ENCODE data around the gene SNX25. TPM values are rescaled to one million over a fixed set of nuclear protein-coding genes. Genes with fewer than 3 reads are reported as not detected.

Gene SNX25
- total RNA-seq, 1 donor from 2014 or later, result 29.5 TPM

- H3K79me2 ChIP-seq (ENCODE audit: insufficient read depth, low read length), result no peaks in the 10 kb centered on the region
- Mint-ChIP-seq H3K27me3 (ENCODE audit: low read depth, unreplicated experiment) (no peaks in the 10 kb centered on the region), H3K4me1 (ENCODE audit: low read depth, unreplicated experiment) (peaks cover 27% of the 10 kb centered on the region), H3K9me3 (ENCODE audit: unreplicated experiment) (peaks cover 2% of the 10 kb centered on the region), H3K27ac (ENCODE audit: unreplicated experiment) (peak overlapping the region; percentile 95), H3K36me3 (ENCODE audit: low read depth, unreplicated experiment) (peaks cover 7% of the 10 kb centered on the region), H3K4me3 (ENCODE audit: unreplicated experiment) (no peak overlapping the region)
- H3K4me2 ChIP-seq (ENCODE audit: low read length), result peak overlapping the region; percentile 20
- H2AFZ ChIP-seq (ENCODE audit: low read depth, low read length), result no peak overlapping the region
- no peak for FAIRE-seq
- H3K27ac ChIP-seq (ENCODE audit: low read depth, low read length), result peak overlapping the region; percentile 94
- TF ChIP-seq EZH2 (IDR thresholded peaks at IDR 0.05; ENCODE audit: insufficient read depth, low read length) (no peak), CTCF (IDR thresholded peaks at IDR 0.05; ENCODE audit: insufficient read depth, low read depth, low read length) (no peak)
- peak; percentile 86 for DNase-seq (ENCODE audit: low read depth)
- H3K27me3 ChIP-seq (ENCODE audit: insufficient read depth, low read length), result no peaks in the 10 kb centered on the region
- H3K4me3 ChIP-seq (ENCODE audit: insufficient read depth, low read depth, low read length), result no peak overlapping the region
- H4K20me1 ChIP-seq (ENCODE audit: insufficient read depth, low read length), result no peaks in the 10 kb centered on the region
- no peaks in the 10 kb centered on the region for H3K9me3 ChIP-seq (ENCODE audit: insufficient read depth, low read depth, low read length)
- H3K36me3 ChIP-seq (ENCODE audit: insufficient read depth, low read length), result peaks cover 5% of the 10 kb centered on the region
- H3K4me1 ChIP-seq (ENCODE audit: insufficient read depth, low read length), result peaks cover 36% of the 10 kb centered on the region
- H3K9ac ChIP-seq (ENCODE audit: low read length), result peak overlapping the region; percentile 65
These were observed 149.1 kb downstream of the SNX25 start for GRCh38 chr4:185358514-185358913.

- Histone ChIP-seq H3K27me3 (ENCODE audit: insufficient read depth, low read length) (no peaks in the 10 kb centered on the region), H2AFZ (ENCODE audit: low read depth, low read length) (no peak overlapping the region), H3K36me3 (ENCODE audit: insufficient read depth, low read length) (peaks cover 5% of the 10 kb centered on the region), H3K9ac (ENCODE audit: low read length) (peak overlapping the region; percentile 65), H3K27ac (ENCODE audit: low read depth, low read length) (peak overlapping the region; percentile 94), H3K79me2 (ENCODE audit: insufficient read depth, low read length) (no peaks in the 10 kb centered on the region), H3K4me2 (ENCODE audit: low read length) (peak overlapping the region; percentile 53), H4K20me1 (ENCODE audit: insufficient read depth, low read length) (no peaks in the 10 kb centered on the region), H3K4me1 (ENCODE audit: insufficient read depth, low read length) (peaks cover 36% of the 10 kb centered on the region), H3K9me3 (ENCODE audit: insufficient read depth, low read depth, low read length) (no peaks in the 10 kb centered on the region), H3K4me3 (ENCODE audit: insufficient read depth, low read depth, low read length) (no peak overlapping the region)
- H3K27ac Mint-ChIP-seq (ENCODE audit: unreplicated experiment), result peak overlapping the region; percentile 87
- H3K4me1 Mint-ChIP-seq (ENCODE audit: low read depth, unreplicated experiment), result peaks cover 27% of the 10 kb centered on the region
- H3K36me3 Mint-ChIP-seq (ENCODE audit: low read depth, unreplicated experiment), result peaks cover 7% of the 10 kb centered on the region
- no peak overlapping the region for H3K4me3 Mint-ChIP-seq (ENCODE audit: unreplicated experiment)
- H3K27me3 Mint-ChIP-seq (ENCODE audit: low read depth, unreplicated experiment), result no peaks in the 10 kb centered on the region
- peaks cover 2% of the 10 kb centered on the region for H3K9me3 Mint-ChIP-seq (ENCODE audit: unreplicated experiment)
- TF ChIP-seq CTCF (IDR thresholded peaks at IDR 0.05; ENCODE audit: insufficient read depth, low read depth, low read length) (no peak), EZH2 (IDR thresholded peaks at IDR 0.05; ENCODE audit: insufficient read depth, low read length) (no peak)
- DNase-seq (ENCODE audit: low read depth) (peak; percentile 86), FAIRE-seq (no peak)
These were observed 149.6 kb downstream of the SNX25 start for GRCh38 chr4:185358959-185359358.

GRCh38 chr4:185359767-185360446 is 150.5 kb downstream of the SNX25 start:
- no peaks in the 10 kb centered on the region for H4K20me1 ChIP-seq (ENCODE audit: insufficient read depth, low read length)
- H3K27ac ChIP-seq (ENCODE audit: low read depth, low read length), result peak overlapping the region; percentile 94
- peak overlapping the region; percentile 53 for H3K4me2 ChIP-seq (ENCODE audit: low read length)
- peaks cover 2% of the 10 kb centered on the region for H3K9me3 Mint-ChIP-seq (ENCODE audit: unreplicated experiment)
- H3K4me3 Mint-ChIP-seq (ENCODE audit: unreplicated experiment), result no peak overlapping the region
- H3K36me3 Mint-ChIP-seq (ENCODE audit: low read depth, unreplicated experiment), result peaks cover 3% of the 10 kb centered on the region
- peak; percentile 47 for FAIRE-seq
- peaks cover 27% of the 10 kb centered on the region for H3K4me1 Mint-ChIP-seq (ENCODE audit: low read depth, unreplicated experiment)
- no peaks in the 10 kb centered on the region for H3K9me3 ChIP-seq (ENCODE audit: insufficient read depth, low read depth, low read length)
- H2AFZ ChIP-seq (ENCODE audit: low read depth, low read length), result no peak overlapping the region
- no peak overlapping the region for H3K4me3 ChIP-seq (ENCODE audit: insufficient read depth, low read depth, low read length)
- H3K4me1 ChIP-seq (ENCODE audit: insufficient read depth, low read length), result peaks cover 36% of the 10 kb centered on the region
- no peaks in the 10 kb centered on the region for H3K27me3 Mint-ChIP-seq (ENCODE audit: low read depth, unreplicated experiment)
- H3K36me3 ChIP-seq (ENCODE audit: insufficient read depth, low read length), result peaks cover 5% of the 10 kb centered on the region
- peak; percentile 84 for DNase-seq (ENCODE audit: low read depth)
- TF ChIP-seq CTCF (IDR thresholded peaks at IDR 0.05; ENCODE audit: insufficient read depth, low read depth, low read length) (no peak), EZH2 (IDR thresholded peaks at IDR 0.05; ENCODE audit: insufficient read depth, low read length) (no peak)
- no peaks in the 10 kb centered on the region for H3K27me3 ChIP-seq (ENCODE audit: insufficient read depth, low read length)
- H3K9ac ChIP-seq (ENCODE audit: low read length), result peak overlapping the region; percentile 65
- H3K79me2 ChIP-seq (ENCODE audit: insufficient read depth, low read length), result no peaks in the 10 kb centered on the region
- peak overlapping the region; percentile 87 for H3K27ac Mint-ChIP-seq (ENCODE audit: unreplicated experiment)
